ENCODE data around the gene LOC101059915.
"Not testable (repeated sequence)": the region's sequence is repeated elsewhere in the genome, so short reads cannot be mapped to it uniquely, and the experiment has no call there.

Gene LOC101059915

GRCh38 chrX:71669492-71669891 lies 2.1 kb downstream of the LOC101059915 start:
- Histone ChIP-seq H3K4me2 (ENCODE audit: low read length) (no peak overlapping the region), H3K4me3 (ENCODE audit: low read depth, low read length) (no peak overlapping the region), H3K9me3 (ENCODE audit: control insufficient read depth, low read length) (no peaks in the 10 kb centered on the region)

GRCh38 chrX:71669947-71670346 lies 2.6 kb downstream of the LOC101059915 start:
- H3K4me3 ChIP-seq (ENCODE audit: low read depth, low read length); H3K9me3 ChIP-seq (ENCODE audit: control insufficient read depth, low read length); H3K36me3 ChIP-seq (ENCODE audit: control insufficient read depth, insufficient read depth, low read length); H3K9ac ChIP-seq; H3K4me2 ChIP-seq (ENCODE audit: low read length); H3K79me2 ChIP-seq; H3K27ac ChIP-seq; H3K27me3 ChIP-seq (ENCODE audit: control insufficient read depth, insufficient read depth, low read length); H3K4me1 ChIP-seq; H2AFZ ChIP-seq: not testable (repeated sequence)
- peak; percentile 11 for TF ChIP-seq CTCF (IDR thresholded peaks at IDR 0.05)

More at GRCh38 chrX:71669492-71669891, 2.1 kb downstream of the LOC101059915 start:
- no peaks in the 10 kb centered on the region for H3K27me3 ChIP-seq (ENCODE audit: control insufficient read depth, insufficient read depth, low read length)
- H2AFZ ChIP-seq, result no peak overlapping the region
- TF ChIP-seq CTCF (IDR thresholded peaks at IDR 0.05), result no peak
- no peak overlapping the region for H3K9ac ChIP-seq
- H3K79me2 ChIP-seq, result no peaks in the 10 kb centered on the region
- no peaks in the 10 kb centered on the region for H3K4me1 ChIP-seq
- H3K27ac ChIP-seq, result no peak overlapping the region
- no peaks in the 10 kb centered on the region for H3K36me3 ChIP-seq (ENCODE audit: control insufficient read depth, insufficient read depth, low read length)

GRCh38 chrX:71671043-71671780 lies 3.9 kb downstream of the LOC101059915 start:
- no peak for TF ChIP-seq CTCF (IDR thresholded peaks at IDR 0.05)
- Histone ChIP-seq H3K4me2 (ENCODE audit: low read length) (no peak overlapping the region), H3K27me3 (ENCODE audit: control insufficient read depth, insufficient read depth, low read length) (no peaks in the 10 kb centered on the region), H3K4me3 (ENCODE audit: low read depth, low read length) (no peak overlapping the region), H3K9me3 (ENCODE audit: control insufficient read depth, low read length) (no peaks in the 10 kb centered on the region), H3K27ac (no peak overlapping the region), H3K79me2 (no peaks in the 10 kb centered on the region), H3K9ac (no peak overlapping the region), H3K4me1 (no peaks in the 10 kb centered on the region), H2AFZ (no peak overlapping the region), H3K36me3 (ENCODE audit: control insufficient read depth, insufficient read depth, low read length) (no peaks in the 10 kb centered on the region)

GRCh38 chrX:71671938-71672337 lies 4.6 kb downstream of the LOC101059915 start:
- no peak overlapping the region for H3K4me3 ChIP-seq (ENCODE audit: low read depth, low read length)

DNA sequence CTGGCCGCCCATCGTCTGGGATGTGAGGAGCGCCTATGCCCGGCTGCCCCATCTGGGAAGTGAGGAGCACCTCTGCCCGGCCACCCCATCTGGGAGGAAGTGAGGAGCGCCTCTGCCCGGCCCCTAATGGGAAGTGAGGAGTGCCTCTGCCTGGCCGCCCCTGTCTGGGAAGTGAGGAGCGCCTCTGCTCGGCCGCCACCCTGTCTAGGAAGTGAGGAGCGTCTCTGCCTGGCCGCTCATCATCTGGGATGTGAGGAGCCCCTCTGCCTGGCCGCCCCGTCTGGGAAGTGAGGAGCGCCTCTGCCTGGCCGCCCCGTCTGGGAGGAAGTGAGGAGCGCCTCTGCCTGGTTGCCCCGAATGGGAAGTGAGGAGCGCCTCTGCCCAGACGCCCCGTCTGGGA lies 8.3 kb downstream of the LOC101059915 start:
- not testable (repeated sequence) for H3K79me2 ChIP-seq; H3K9me3 ChIP-seq (ENCODE audit: control insufficient read depth, low read length)

More at GRCh38 chrX:71671938-71672337, 4.6 kb downstream of the LOC101059915 start:
- Histone ChIP-seq H2AFZ (no peak overlapping the region), H3K4me1 (no peaks in the 10 kb centered on the region), H3K27ac (no peak overlapping the region), H3K27me3 (ENCODE audit: control insufficient read depth, insufficient read depth, low read length) (no peaks in the 10 kb centered on the region), H3K9me3 (ENCODE audit: control insufficient read depth, low read length) (no peaks in the 10 kb centered on the region), H3K79me2 (no peaks in the 10 kb centered on the region), H3K4me2 (ENCODE audit: low read length) (no peak overlapping the region), H3K36me3 (ENCODE audit: control insufficient read depth, insufficient read depth, low read length) (no peaks in the 10 kb centered on the region), H3K9ac (no peak overlapping the region)
- no peak for TF ChIP-seq CTCF (IDR thresholded peaks at IDR 0.05)

GRCh38 chrX:71676068-71676795 lies 8.9 kb downstream of the LOC101059915 start:
- not testable (repeated sequence) for H3K9ac ChIP-seq; H3K4me2 ChIP-seq (ENCODE audit: low read length); H2AFZ ChIP-seq; H3K27me3 ChIP-seq (ENCODE audit: control insufficient read depth, insufficient read depth, low read length); H3K36me3 ChIP-seq (ENCODE audit: control insufficient read depth, insufficient read depth, low read length); H3K27ac ChIP-seq; H3K9me3 ChIP-seq (ENCODE audit: control insufficient read depth, low read length); H3K4me3 ChIP-seq (ENCODE audit: low read depth, low read length); H3K4me1 ChIP-seq; H3K79me2 ChIP-seq

More for the DNA sequence above, 8.3 kb downstream of the LOC101059915 start:
- not testable (repeated sequence) for H3K36me3 ChIP-seq (ENCODE audit: control insufficient read depth, insufficient read depth, low read length); H3K4me1 ChIP-seq; H3K4me2 ChIP-seq (ENCODE audit: low read length); H3K9ac ChIP-seq; H3K27me3 ChIP-seq (ENCODE audit: control insufficient read depth, insufficient read depth, low read length); H3K27ac ChIP-seq; H3K4me3 ChIP-seq (ENCODE audit: low read depth, low read length); H2AFZ ChIP-seq

DNA sequence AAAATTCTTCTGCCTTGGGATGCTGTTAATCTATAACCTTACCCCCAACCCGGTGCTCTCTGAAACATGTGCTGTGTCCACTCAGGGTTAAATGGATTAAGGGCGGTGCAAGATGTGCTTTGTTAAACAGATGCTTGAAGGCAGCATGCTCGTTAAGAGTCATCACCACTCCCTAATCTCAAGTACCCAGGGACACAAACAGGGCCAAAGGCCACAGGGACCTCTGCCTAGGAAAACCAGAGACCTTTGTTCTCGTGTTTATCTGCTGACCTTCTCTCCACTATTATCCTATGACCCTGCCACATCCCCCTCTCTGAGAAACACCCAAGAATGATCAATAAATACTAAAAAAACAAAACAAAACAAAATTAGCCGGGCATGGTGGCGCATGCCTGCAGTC lies 9.8 kb downstream of the LOC101059915 start:
- H3K27ac ChIP-seq; H3K9me3 ChIP-seq (ENCODE audit: control insufficient read depth, low read length); H3K27me3 ChIP-seq (ENCODE audit: control insufficient read depth, insufficient read depth, low read length); H3K4me1 ChIP-seq; H3K9ac ChIP-seq; H2AFZ ChIP-seq; H3K4me3 ChIP-seq (ENCODE audit: low read depth, low read length); H3K36me3 ChIP-seq (ENCODE audit: control insufficient read depth, insufficient read depth, low read length); H3K4me2 ChIP-seq (ENCODE audit: low read length); H3K79me2 ChIP-seq: not testable (repeated sequence)
